Measurements from ENCODE around the gene COL18A1.

GRCh38 chr21:45530423-45531113, 125.6 kb downstream of the COL18A1 start:
- no peak for TF ChIP-seq POLR2A (IDR thresholded peaks at IDR 0.05)
- no peak for TF ChIP-seq CTCF (IDR thresholded peaks at IDR 0.05 in 8 of 11, conservative IDR thresholded peaks at IDR 0.05 in 3 of 11)

Data from spleen (tissue), 7 donors.